Astrocyte (in vitro differentiated cells and primary cell): ENCODE measurements around the gene EXTL2.

Experiments
- EZH2 ChIP-seq: IDR thresholded peaks from 2 replicates; pipeline ENCODE4 v1.6.1; 2012; ENCODE audit warnings: mild to moderate bottlenecking, low read length, inconsistent platforms; ENCODE audit not compliant: insufficient read depth
- TF ChIP-seq, protein P1 (sequence below): IDR thresholded peaks from 2 replicates; pipeline ENCODE4 v1.5.1; 2011; ENCODE audit warnings: low read depth, mild to moderate bottlenecking, inconsistent platforms, low read length, moderate library complexity; ENCODE audit not compliant: insufficient read depth

DNA sequence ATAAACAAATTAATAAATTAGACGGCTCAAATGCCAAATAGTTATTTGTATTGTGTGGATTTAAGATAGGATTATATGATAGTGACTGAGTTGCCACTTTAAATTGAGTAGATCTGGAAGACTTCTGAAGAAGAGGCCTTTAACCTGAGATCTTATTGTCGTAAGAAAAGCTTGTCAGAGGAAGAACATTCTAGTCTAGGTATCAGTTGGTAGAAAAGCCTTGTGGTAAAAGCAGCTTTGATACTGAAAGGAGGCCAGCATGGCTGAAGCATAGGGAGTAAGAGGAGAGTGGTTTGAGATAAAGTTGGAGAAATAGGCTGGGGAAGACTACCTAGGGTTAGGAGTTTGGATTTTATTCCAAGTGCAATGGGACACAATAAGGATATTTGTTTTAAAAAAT, 30.3 kb upstream of the EXTL2 start:
- TF ChIP-seq, protein P1, sequence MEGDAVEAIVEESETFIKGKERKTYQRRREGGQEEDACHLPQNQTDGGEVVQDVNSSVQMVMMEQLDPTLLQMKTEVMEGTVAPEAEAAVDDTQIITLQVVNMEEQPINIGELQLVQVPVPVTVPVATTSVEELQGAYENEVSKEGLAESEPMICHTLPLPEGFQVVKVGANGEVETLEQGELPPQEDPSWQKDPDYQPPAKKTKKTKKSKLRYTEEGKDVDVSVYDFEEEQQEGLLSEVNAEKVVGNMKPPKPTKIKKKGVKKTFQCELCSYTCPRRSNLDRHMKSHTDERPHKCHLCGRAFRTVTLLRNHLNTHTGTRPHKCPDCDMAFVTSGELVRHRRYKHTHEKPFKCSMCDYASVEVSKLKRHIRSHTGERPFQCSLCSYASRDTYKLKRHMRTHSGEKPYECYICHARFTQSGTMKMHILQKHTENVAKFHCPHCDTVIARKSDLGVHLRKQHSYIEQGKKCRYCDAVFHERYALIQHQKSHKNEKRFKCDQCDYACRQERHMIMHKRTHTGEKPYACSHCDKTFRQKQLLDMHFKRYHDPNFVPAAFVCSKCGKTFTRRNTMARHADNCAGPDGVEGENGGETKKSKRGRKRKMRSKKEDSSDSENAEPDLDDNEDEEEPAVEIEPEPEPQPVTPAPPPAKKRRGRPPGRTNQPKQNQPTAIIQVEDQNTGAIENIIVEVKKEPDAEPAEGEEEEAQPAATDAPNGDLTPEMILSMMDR = no peak
- no peak for TF ChIP-seq EZH2
